ENCODE results near the gene SNX5.

Gene SNX5

DNA sequence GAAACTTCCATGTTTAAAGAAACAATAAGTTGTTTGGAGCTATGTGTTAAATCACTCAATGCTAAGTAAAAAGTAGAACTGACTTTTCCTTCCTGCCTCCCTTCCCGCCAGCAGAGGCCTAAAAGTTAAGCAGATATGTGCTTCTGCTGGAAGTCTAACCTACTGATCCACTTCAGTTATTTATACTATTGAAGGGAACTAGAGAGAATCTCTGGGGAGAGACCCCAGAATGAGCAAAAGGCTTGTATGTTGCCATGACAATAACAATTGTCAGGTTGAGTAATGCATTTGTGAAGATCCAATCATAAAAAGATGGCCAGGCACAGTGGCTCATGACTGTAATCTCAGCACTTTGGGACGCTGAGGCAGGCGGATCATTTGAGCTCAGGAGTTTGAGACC is 25.0 kb upstream of the SNX5 start:
- TF ChIP-seq, protein P1, sequence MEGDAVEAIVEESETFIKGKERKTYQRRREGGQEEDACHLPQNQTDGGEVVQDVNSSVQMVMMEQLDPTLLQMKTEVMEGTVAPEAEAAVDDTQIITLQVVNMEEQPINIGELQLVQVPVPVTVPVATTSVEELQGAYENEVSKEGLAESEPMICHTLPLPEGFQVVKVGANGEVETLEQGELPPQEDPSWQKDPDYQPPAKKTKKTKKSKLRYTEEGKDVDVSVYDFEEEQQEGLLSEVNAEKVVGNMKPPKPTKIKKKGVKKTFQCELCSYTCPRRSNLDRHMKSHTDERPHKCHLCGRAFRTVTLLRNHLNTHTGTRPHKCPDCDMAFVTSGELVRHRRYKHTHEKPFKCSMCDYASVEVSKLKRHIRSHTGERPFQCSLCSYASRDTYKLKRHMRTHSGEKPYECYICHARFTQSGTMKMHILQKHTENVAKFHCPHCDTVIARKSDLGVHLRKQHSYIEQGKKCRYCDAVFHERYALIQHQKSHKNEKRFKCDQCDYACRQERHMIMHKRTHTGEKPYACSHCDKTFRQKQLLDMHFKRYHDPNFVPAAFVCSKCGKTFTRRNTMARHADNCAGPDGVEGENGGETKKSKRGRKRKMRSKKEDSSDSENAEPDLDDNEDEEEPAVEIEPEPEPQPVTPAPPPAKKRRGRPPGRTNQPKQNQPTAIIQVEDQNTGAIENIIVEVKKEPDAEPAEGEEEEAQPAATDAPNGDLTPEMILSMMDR (IDR thresholded peaks at IDR 0.05; ENCODE audit: low read depth, low read length, missing control alignments) = no peak
- no peak overlapping the region for H3K4me3 ChIP-seq (replicated peaks; ENCODE audit: low read depth, low read length)
- no peak for DNase-seq (ENCODE audit: extremely low read depth, low read depth)

DNA sequence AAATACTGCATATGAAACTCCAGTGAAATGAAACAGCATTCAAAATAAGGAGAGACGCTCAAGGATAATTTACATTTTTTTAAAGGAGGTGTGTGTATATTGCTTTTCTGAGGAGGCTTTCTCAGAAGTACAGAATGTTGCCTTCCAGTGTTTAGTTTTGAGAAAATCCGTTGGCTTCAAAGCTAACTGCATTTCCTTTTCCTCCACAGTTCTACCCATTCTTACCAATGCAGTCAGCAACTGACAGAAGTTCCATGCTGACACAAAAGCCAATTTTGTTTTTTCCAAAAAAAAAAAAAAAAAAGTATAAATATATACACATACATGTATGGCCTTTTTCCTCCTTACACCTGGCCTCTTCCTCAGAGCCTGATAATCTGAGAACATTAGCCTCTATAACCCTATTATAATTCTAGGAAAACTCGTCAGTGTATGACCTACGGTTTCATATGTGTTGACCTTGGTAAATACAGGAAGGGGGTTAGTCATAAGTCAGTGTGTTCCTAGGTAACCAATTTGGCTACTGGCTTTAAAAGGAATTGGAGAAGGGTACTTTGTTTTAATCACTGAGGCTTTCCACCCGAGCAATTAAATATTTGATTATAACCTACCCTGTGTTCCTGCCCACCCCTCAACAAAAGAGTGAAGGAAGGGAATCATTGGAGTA is 24.4 kb upstream of the SNX5 start:
- H3K4me3 ChIP-seq (replicated peaks; ENCODE audit: low read depth, low read length) = no peak overlapping the region
- TF ChIP-seq, protein P1 (IDR thresholded peaks at IDR 0.05; ENCODE audit: low read depth, low read length, missing control alignments) = no peak
- DNase-seq (ENCODE audit: extremely low read depth, low read depth) = no peak

DNA sequence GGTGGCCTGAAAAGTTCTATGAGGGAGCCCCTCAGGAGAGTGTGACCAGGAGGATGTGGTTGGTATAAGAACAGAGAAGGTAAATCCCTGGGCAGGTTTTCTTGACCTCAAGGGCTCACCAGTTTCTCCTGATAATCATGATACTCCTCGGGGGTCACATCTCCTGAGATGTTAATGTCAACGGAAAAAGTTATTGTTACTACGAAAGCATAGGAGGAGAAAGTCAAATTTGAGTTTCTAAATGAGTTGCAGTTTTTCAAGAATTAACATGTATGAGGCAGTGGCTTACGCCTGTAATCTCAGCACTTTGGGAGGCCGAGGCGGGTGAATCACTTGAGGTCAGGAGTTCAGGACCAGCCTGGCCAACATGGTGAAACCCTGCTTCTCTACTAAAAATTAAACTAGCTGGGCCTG is 23.6 kb upstream of the SNX5 start:
- TF ChIP-seq, protein P1 (IDR thresholded peaks at IDR 0.05; ENCODE audit: low read depth, low read length, missing control alignments) = no peak
- no peak for DNase-seq (ENCODE audit: extremely low read depth, low read depth)
- no peak overlapping the region for H3K4me3 ChIP-seq (replicated peaks; ENCODE audit: low read depth, low read length)

DNA sequence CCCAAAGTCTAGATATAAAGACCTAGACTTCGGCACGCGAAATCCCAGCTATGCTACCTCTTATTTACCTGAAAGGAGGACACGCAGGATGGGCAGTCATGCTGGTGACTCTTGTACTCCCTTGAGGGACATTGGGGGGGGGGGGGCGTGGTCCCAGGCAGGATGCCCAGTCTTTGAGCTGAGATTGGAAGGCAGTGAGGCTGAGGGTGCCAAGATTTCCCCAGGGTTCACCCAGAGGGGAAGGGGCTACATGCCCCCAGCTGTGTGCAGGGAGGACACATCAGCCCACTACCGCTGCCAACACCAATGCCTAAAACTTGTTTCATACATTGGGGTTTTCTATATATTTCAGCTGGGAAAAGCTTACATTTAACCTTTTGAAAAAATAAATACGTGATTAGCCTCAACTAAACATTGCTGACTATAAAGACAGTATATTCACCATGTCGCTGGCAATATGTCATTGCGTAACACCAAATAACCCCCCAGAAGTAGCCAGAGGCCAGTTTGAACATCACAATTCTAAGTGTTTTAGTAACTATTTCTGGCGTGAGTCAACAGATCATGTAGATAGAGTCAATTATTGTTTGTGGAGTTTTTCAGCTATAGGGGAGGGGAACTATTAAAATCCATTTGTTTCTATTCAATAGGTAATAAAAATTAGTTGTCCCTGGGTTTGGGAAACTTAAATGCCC is 21.8 kb upstream of the SNX5 start:
- no peak overlapping the region for H3K4me3 ChIP-seq (replicated peaks; ENCODE audit: low read depth, low read length)
- TF ChIP-seq, protein P1 (IDR thresholded peaks at IDR 0.05; ENCODE audit: low read depth, low read length, missing control alignments) = no peak
- DNase-seq (ENCODE audit: extremely low read depth, low read depth) = no peak

DNA sequence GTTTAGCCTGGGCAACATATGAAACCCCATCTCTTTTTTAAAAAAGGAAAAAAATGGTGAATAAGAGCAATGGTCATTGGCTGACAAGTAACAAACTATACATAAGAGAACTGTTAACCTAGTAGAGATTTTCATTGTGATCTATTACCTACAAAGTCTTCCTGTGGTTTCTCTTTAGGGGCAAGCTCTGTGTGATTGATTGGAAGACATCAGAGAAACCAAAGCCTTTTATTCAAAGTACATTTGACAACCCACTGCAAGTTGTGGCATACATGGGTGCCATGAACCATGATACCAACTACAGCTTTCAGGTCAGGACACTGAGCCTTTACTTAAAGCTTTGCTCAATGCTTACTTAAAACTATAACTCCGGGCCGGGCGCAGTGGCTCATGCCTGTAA is 19.4 kb upstream of the SNX5 start:
- DNase-seq (ENCODE audit: extremely low read depth, low read depth) = no peak
- H3K4me3 ChIP-seq (replicated peaks; ENCODE audit: low read depth, low read length) = no peak overlapping the region
- TF ChIP-seq, protein P1 (IDR thresholded peaks at IDR 0.05; ENCODE audit: low read depth, low read length, missing control alignments) = no peak

DNA sequence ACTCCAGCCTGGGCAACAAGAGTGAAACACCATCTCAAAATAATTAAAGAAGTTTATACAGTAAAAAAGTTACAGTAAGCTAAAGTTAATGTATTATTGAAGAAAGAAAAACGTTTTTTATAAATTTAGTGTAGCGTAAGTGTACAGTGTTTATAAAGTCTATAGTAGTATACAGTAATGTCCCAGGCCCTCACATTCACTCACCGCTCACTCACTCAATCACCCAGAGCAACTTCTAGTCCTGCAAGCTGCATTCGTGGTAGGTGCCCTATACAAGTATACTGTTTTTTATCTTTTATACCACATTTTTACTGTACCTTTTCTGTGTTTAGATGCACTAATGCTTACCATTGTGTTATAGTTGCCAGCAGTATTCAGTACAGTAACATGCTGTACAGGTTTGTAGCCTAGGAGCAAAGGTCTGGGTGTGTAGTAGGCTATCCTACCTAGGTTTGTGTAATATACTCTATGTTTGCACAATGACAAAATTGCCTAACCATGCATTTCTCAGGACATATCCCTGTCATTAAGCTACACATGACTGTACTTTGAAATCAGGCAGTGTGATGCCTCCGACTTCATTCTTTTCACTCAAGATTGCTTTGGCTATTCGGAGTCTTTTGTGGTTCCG is 16.9 kb upstream of the SNX5 start:
- no peak for DNase-seq (ENCODE audit: extremely low read depth, low read depth)
- H3K4me3 ChIP-seq (replicated peaks; ENCODE audit: low read depth, low read length) = no peak overlapping the region
- TF ChIP-seq, protein P1 (IDR thresholded peaks at IDR 0.05; ENCODE audit: low read depth, low read length, missing control alignments) = no peak

All from HFF-Myc (cell line).